Measurements from ENCODE around the gene ATXN7. TPM values are rescaled to one million over a fixed set of nuclear protein-coding genes. Genes with fewer than 3 reads are reported as not detected.

ATXN7 gene
- total and polyA plus RNA-seq, 2 of the 13 experiments (the other 11 are each of a cell fraction or from before 2014, with no cell fraction given), result 13.8 to 20.0 TPM

GRCh38 chr3:63967675-63968611 is 104.3 kb downstream of the ATXN7 start (continued):
- no peak for TF ChIP-seq ATAD3A (CRISPR knock-in tag; IDR thresholded peaks at IDR 0.05)
- TF ChIP-seq PPARG (CRISPR knock-in tag; conservative IDR thresholded peaks at IDR 0.05), result no peak
- no peak for TF ChIP-seq SP140L (CRISPR knock-in tag; IDR thresholded peaks at IDR 0.05; ENCODE audit: borderline replicate concordance)
- no peak for TF ChIP-seq ISX (CRISPR knock-in tag; conservative IDR thresholded peaks at IDR 0.05)
- peak; percentile 62; the same call in 1 of the 2 replicates for TF ChIP-seq ZNF350 (CRISPR knock-in tag; IDR thresholded peaks at IDR 0.05; ENCODE audit: borderline replicate concordance, low read depth)
- peak; percentile 53; the same call in 1 of the 2 replicates for TF ChIP-seq MYC (CRISPR knock-in tag; IDR thresholded peaks at IDR 0.05; ENCODE audit: borderline replicate concordance)
- no peak for TF ChIP-seq ERF (CRISPR knock-in tag; IDR thresholded peaks at IDR 0.05)
- TF ChIP-seq ZUFSP (CRISPR knock-in tag; IDR thresholded peaks at IDR 0.05; ENCODE audit: borderline replicate concordance), result no peak
- TF ChIP-seq ZNF280D (CRISPR knock-in tag; IDR thresholded peaks at IDR 0.05), result no peak
- TF ChIP-seq HNRNPH1 (optimal IDR thresholded peaks at IDR 0.05; ENCODE audit: low read depth, low read length), result no peak
- TF ChIP-seq BHLHE40 (IDR thresholded peaks at IDR 0.05; ENCODE audit: low read length), result no peak
- TF ChIP-seq E2F5 (CRISPR knock-in tag; conservative IDR thresholded peaks at IDR 0.05), result no peak
- TF ChIP-seq ETV6 (CRISPR knock-in tag; conservative IDR thresholded peaks at IDR 0.05), result no peak
- TF ChIP-seq MED8 (CRISPR knock-in tag; IDR thresholded peaks at IDR 0.05; ENCODE audit: insufficient replicate concordance), result no peak
- no peak for TF ChIP-seq CEBPB (IDR thresholded peaks at IDR 0.05; ENCODE audit: borderline replicate concordance, low read depth, low read length)
- TF ChIP-seq BRD4 (CRISPR knock-in tag; IDR thresholded peaks at IDR 0.05), result no peak
- TF ChIP-seq ZNF136 (CRISPR knock-in tag; IDR thresholded peaks at IDR 0.05; ENCODE audit: low read depth), result 0 out of 2 replicates have a peak, but pooled peaks have one; percentile 87
- TF ChIP-seq ZNF496 (CRISPR knock-in tag; IDR thresholded peaks at IDR 0.05; ENCODE audit: insufficient replicate concordance), result no peak
- TF ChIP-seq MZF1 (CRISPR knock-in tag; IDR thresholded peaks at IDR 0.05; ENCODE audit: borderline replicate concordance), result no peak
- no peak for TF ChIP-seq HNRNPLL (IDR thresholded peaks at IDR 0.05; ENCODE audit: low read depth, low read length, poor library complexity, severe bottlenecking)
- TF ChIP-seq ZNF121 (CRISPR knock-in tag; IDR thresholded peaks at IDR 0.05), result no peak
- no peak for TF ChIP-seq ZNF234 (CRISPR knock-in tag; conservative IDR thresholded peaks at IDR 0.05)
- TF ChIP-seq JDP2 (CRISPR knock-in tag; IDR thresholded peaks at IDR 0.05; ENCODE audit: borderline replicate concordance), result no peak
- no peak for TF ChIP-seq ZNF17 (CRISPR knock-in tag; IDR thresholded peaks at IDR 0.05)
- TF ChIP-seq PAF1 (CRISPR knock-in tag; IDR thresholded peaks at IDR 0.05), result no peak

Measured in HepG2 (cell line).